ENCODE results near the gene HCRTR1. TPM values are rescaled to one million over a fixed set of nuclear protein-coding genes. Genes with fewer than 3 reads are reported as not detected.

Gene HCRTR1
- polyA plus RNA-seq, 2 donors, result 0.02 TPM; not detected in 1

- Histone ChIP-seq H3K27ac (ENCODE audit: low read depth in 2 of 2, low read length in 1 of 2) (peak overlapping the region; percentile 58 to 66), H3K4me1 (ENCODE audit: control insufficient read depth in 2 of 2, insufficient read depth in 2 of 2, low read length in 1 of 2) (peaks cover 13 to 27% of the 10 kb centered on the region in 2 donors), H3K4me3 (ENCODE audit: low read depth in 1 of 2, low read length in 2 of 2) (no peak overlapping the region), H3K27me3 (ENCODE audit: control insufficient read depth in 1 of 2, insufficient read depth in 2 of 2, low read length in 2 of 2) (no peaks in the 10 kb centered on the region), H3K9me3 (ENCODE audit: control insufficient read depth in 2 of 2, insufficient read depth in 1 of 2, low read depth in 1 of 2, low read length in 1 of 2) (no peaks in the 10 kb centered on the region), H3K36me3 (ENCODE audit: control insufficient read depth in 2 of 2, insufficient read depth in 2 of 2, low read length in 1 of 2) (no peaks in the 10 kb centered on the region)
- 73% methylated on average over 8 of the region's 8 CpGs for WGBS, 2 donors
Observed at GRCh38 chr1:31573261-31573660, 44.2 kb upstream of the HCRTR1 start.

- Histone ChIP-seq H3K36me3 (ENCODE audit: control insufficient read depth in 2 of 2, insufficient read depth in 2 of 2, low read length in 1 of 2) (no peaks in the 10 kb centered on the region), H3K4me1 (ENCODE audit: control insufficient read depth in 2 of 2, insufficient read depth in 2 of 2, low read length in 1 of 2) (peaks cover 13 to 27% of the 10 kb centered on the region in 2 donors), H3K9me3 (ENCODE audit: control insufficient read depth in 2 of 2, insufficient read depth in 1 of 2, low read depth in 1 of 2, low read length in 1 of 2) (no peaks in the 10 kb centered on the region), H3K27me3 (ENCODE audit: control insufficient read depth in 1 of 2, insufficient read depth in 2 of 2, low read length in 2 of 2) (no peaks in the 10 kb centered on the region), H3K27ac (ENCODE audit: low read depth in 2 of 2, low read length in 1 of 2) (peak overlapping the region; percentile 89 to 92), H3K4me3 (ENCODE audit: low read depth in 1 of 2, low read length in 2 of 2) (no peak overlapping the region)
- WGBS, 2 donors, result 31 to 35% methylated on average over 10 of the region's 10 CpGs
Observed at GRCh38 chr1:31574749-31575368, 42.6 kb upstream of the HCRTR1 start.

DNA sequence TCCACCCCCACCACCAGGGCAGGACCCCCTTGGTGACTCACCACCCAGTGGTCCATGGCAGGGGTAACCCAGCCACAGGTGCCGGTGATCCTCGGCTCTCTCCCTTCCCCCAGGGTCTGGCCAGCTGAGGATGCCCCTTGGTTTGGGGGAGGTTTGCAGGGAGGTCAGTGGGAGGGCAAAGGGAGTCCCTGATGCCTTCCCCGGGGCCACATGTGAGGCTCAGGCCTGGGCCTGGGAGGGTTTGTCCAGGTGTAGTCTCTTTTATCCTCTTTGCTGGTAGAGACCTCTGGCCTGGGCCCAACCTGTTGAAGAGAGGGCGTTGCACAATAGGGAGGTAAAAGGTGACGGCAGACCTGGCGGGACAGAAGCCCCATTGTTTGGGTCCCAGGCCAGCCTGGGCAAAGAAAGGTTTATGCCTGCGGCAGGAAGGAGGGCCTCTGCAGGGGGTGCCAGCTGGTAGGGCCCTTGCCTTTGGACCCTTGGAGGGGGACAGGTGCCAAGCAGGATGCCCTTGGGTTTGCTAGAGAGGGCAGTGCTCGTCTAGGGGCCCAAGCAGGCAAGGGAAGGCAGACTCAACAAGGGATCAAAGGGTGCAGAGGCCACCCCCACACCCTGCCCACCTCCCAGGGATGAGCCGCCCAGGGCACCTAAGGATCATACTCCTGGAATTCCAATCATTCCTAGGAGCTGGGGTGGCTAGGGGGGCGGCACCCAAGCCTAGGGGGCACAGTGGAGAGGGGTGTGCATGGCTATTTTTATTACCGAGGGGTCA is 41.9 kb upstream of the HCRTR1 start:
- peaks cover 13 to 27% of the 10 kb centered on the region in 2 donors for H3K4me1 ChIP-seq (ENCODE audit: control insufficient read depth in 2 of 2, insufficient read depth in 2 of 2, low read length in 1 of 2)

GRCh38 chr1:31576201-31576669 is 41.3 kb upstream of the HCRTR1 start, which contains the start of gene TINAGL1:
Gene TINAGL1 (plus strand): TSS chr1:31576515. CDS start chr1:31577149, 634 bp downstream.
- peak within 1 kb of the TSS; percentile 89 to 92 for H3K27ac ChIP-seq (ENCODE audit: low read depth in 2 of 2, low read length in 1 of 2)
- H3K4me3 ChIP-seq (ENCODE audit: low read depth in 1 of 2, low read length in 2 of 2), result peak within 1 kb of the TSS; percentile 54 to 62
- no peaks in the 10 kb centered on the region for H3K36me3 ChIP-seq (ENCODE audit: control insufficient read depth in 2 of 2, insufficient read depth in 2 of 2, low read length in 1 of 2)
- peaks cover 13 to 27% of the 10 kb centered on the region in 2 donors for H3K4me1 ChIP-seq (ENCODE audit: control insufficient read depth in 2 of 2, insufficient read depth in 2 of 2, low read length in 1 of 2)
- H3K27me3 ChIP-seq (ENCODE audit: control insufficient read depth in 1 of 2, insufficient read depth in 2 of 2, low read length in 2 of 2), result no peaks in the 10 kb centered on the region
- no peaks in the 10 kb centered on the region for H3K9me3 ChIP-seq (ENCODE audit: control insufficient read depth in 2 of 2, insufficient read depth in 1 of 2, low read depth in 1 of 2, low read length in 1 of 2)
- 4 to 10% methylated on average over 25 of the region's 25 CpGs for WGBS, 2 donors

More for the DNA sequence above, 41.9 kb upstream of the HCRTR1 start:
- Histone ChIP-seq H3K27ac (ENCODE audit: low read depth in 2 of 2, low read length in 1 of 2) (peak overlapping the region; percentile 89 to 92), H3K9me3 (ENCODE audit: control insufficient read depth in 2 of 2, insufficient read depth in 1 of 2, low read depth in 1 of 2, low read length in 1 of 2) (no peaks in the 10 kb centered on the region), H3K27me3 (ENCODE audit: control insufficient read depth in 1 of 2, insufficient read depth in 2 of 2, low read length in 2 of 2) (no peaks in the 10 kb centered on the region), H3K4me3 (ENCODE audit: low read depth in 1 of 2, low read length in 2 of 2) (peak overlapping the region in 1 of 2 donors; percentile 54), H3K36me3 (ENCODE audit: control insufficient read depth in 2 of 2, insufficient read depth in 2 of 2, low read length in 1 of 2) (no peaks in the 10 kb centered on the region)
- 41 to 48% methylated on average over 11 of the region's 11 CpGs for WGBS, 2 donors

- WGBS, 2 donors, result 35 to 47% methylated on average over 26 to 27 of the region's 27 CpGs
- no peaks in the 10 kb centered on the region for H3K27me3 ChIP-seq (ENCODE audit: control insufficient read depth in 1 of 2, insufficient read depth in 2 of 2, low read length in 2 of 2)
- H3K27ac ChIP-seq (ENCODE audit: low read depth in 2 of 2, low read length in 1 of 2), result peak overlapping the region; percentile 89 to 92
- H3K4me3 ChIP-seq (ENCODE audit: low read depth in 1 of 2, low read length in 2 of 2), result peak overlapping the region; percentile 54 to 62
- H3K36me3 ChIP-seq (ENCODE audit: control insufficient read depth in 2 of 2, insufficient read depth in 2 of 2, low read length in 1 of 2), result no peaks in the 10 kb centered on the region
- peaks cover 13 to 27% of the 10 kb centered on the region in 2 donors for H3K4me1 ChIP-seq (ENCODE audit: control insufficient read depth in 2 of 2, insufficient read depth in 2 of 2, low read length in 1 of 2)
- no peaks in the 10 kb centered on the region for H3K9me3 ChIP-seq (ENCODE audit: control insufficient read depth in 2 of 2, insufficient read depth in 1 of 2, low read depth in 1 of 2, low read length in 1 of 2)
Observed at GRCh38 chr1:31576743-31577455, 40.6 kb upstream of the HCRTR1 start.

- Histone ChIP-seq H3K4me1 (ENCODE audit: control insufficient read depth in 2 of 2, insufficient read depth in 2 of 2, low read length in 1 of 2) (peaks cover 13 to 27% of the 10 kb centered on the region in 2 donors), H3K36me3 (ENCODE audit: control insufficient read depth in 2 of 2, insufficient read depth in 2 of 2, low read length in 1 of 2) (no peaks in the 10 kb centered on the region), H3K9me3 (ENCODE audit: control insufficient read depth in 2 of 2, insufficient read depth in 1 of 2, low read depth in 1 of 2, low read length in 1 of 2) (no peaks in the 10 kb centered on the region), H3K27ac (ENCODE audit: low read depth in 2 of 2, low read length in 1 of 2) (peak overlapping the region; percentile 89 to 92), H3K4me3 (ENCODE audit: low read depth in 1 of 2, low read length in 2 of 2) (peak overlapping the region; percentile 54 to 62), H3K27me3 (ENCODE audit: control insufficient read depth in 1 of 2, insufficient read depth in 2 of 2, low read length in 2 of 2) (no peaks in the 10 kb centered on the region)
- 38 to 47% methylated on average over 6 of the region's 6 CpGs for WGBS, 2 donors
Observed at GRCh38 chr1:31577515-31578192, 39.8 kb upstream of the HCRTR1 start.

DNA sequence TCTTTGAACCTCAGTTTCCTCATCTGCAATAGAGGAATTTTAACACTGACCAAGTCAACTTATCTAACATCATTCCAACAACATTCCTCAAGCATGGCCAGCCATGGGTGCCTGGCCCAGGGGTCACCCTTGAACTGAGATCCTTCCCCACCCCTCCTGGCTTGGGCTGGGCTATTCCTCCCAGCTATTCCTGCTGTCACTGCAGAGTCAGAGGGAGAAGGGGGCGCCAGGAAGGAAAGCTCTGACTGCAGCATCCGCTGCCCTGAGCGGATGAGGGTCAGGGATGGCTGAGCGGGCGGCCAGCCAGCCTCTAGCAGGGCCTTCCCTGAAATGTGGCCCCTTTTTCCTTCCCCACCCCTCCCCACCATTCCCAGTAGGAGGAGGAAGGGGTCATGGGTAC is 38.1 kb upstream of the HCRTR1 start:
- Histone ChIP-seq H3K27ac (ENCODE audit: low read depth in 2 of 2, low read length in 1 of 2) (peak overlapping the region; percentile 67 to 79), H3K9me3 (ENCODE audit: control insufficient read depth in 2 of 2, insufficient read depth in 1 of 2, low read depth in 1 of 2, low read length in 1 of 2) (no peaks in the 10 kb centered on the region), H3K4me1 (ENCODE audit: control insufficient read depth in 2 of 2, insufficient read depth in 2 of 2, low read length in 1 of 2) (peaks cover 8 to 19% of the 10 kb centered on the region in 2 donors), H3K27me3 (ENCODE audit: control insufficient read depth in 1 of 2, insufficient read depth in 2 of 2, low read length in 2 of 2) (no peaks in the 10 kb centered on the region), H3K4me3 (ENCODE audit: low read depth in 1 of 2, low read length in 2 of 2) (no peak overlapping the region), H3K36me3 (ENCODE audit: control insufficient read depth in 2 of 2, insufficient read depth in 2 of 2, low read length in 1 of 2) (peaks cover 0 to 4% of the 10 kb centered on the region in 2 donors)
- WGBS, 2 donors, result 75 to 86% methylated on average over 5 of the region's 5 CpGs

DNA sequence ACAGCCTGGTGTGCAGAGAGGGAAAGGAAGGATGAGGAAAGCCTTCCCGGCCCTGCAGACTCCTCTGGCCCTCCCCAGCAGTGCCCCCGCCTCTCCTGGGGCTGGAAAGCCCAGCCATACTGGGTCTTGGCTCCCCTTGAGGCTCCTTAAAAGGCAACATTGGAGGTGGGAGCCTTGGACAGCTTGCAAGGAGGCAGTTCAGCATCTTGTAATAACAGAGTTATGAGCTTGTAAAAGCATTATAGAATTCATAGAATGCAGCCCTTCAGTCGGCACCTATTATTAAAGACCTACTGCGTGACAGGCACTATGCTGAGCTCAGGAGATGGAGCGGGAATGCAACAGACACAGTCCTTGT is 37.0 kb upstream of the HCRTR1 start:
- 55 to 62% methylated on average over 5 of the region's 5 CpGs for WGBS, 2 donors
- Histone ChIP-seq H3K4me1 (ENCODE audit: control insufficient read depth in 2 of 2, insufficient read depth in 2 of 2, low read length in 1 of 2) (peaks cover 5 to 11% of the 10 kb centered on the region in 2 donors), H3K4me3 (ENCODE audit: low read depth in 1 of 2, low read length in 2 of 2) (no peak overlapping the region)

More for the DNA sequence above, 37.0 kb upstream of the HCRTR1 start:
- Histone ChIP-seq H3K27me3 (ENCODE audit: control insufficient read depth in 1 of 2, insufficient read depth in 2 of 2, low read length in 2 of 2) (no peaks in the 10 kb centered on the region), H3K9me3 (ENCODE audit: control insufficient read depth in 2 of 2, insufficient read depth in 1 of 2, low read depth in 1 of 2, low read length in 1 of 2) (no peaks in the 10 kb centered on the region), H3K27ac (ENCODE audit: low read depth in 2 of 2, low read length in 1 of 2) (peak overlapping the region; percentile 74 to 79), H3K36me3 (ENCODE audit: control insufficient read depth in 2 of 2, insufficient read depth in 2 of 2, low read length in 1 of 2) (peaks cover 0 to 5% of the 10 kb centered on the region in 2 donors)

All from esophagus (tissue), 2 donors.